Hepatic stellate cell (primary cell): ENCODE results near the gene TRAPPC12.
"Not testable (repeated sequence)": the region's sequence is repeated elsewhere in the genome, so short reads cannot be mapped to it uniquely, and the experiment has no call there.

ENCODE experiments used
- DNase-seq: peaks from one replicate; pipeline ENCODE4 v3.0.0; 2011; ENCODE audit warnings: low spot score

Gene TRAPPC12

DNA sequence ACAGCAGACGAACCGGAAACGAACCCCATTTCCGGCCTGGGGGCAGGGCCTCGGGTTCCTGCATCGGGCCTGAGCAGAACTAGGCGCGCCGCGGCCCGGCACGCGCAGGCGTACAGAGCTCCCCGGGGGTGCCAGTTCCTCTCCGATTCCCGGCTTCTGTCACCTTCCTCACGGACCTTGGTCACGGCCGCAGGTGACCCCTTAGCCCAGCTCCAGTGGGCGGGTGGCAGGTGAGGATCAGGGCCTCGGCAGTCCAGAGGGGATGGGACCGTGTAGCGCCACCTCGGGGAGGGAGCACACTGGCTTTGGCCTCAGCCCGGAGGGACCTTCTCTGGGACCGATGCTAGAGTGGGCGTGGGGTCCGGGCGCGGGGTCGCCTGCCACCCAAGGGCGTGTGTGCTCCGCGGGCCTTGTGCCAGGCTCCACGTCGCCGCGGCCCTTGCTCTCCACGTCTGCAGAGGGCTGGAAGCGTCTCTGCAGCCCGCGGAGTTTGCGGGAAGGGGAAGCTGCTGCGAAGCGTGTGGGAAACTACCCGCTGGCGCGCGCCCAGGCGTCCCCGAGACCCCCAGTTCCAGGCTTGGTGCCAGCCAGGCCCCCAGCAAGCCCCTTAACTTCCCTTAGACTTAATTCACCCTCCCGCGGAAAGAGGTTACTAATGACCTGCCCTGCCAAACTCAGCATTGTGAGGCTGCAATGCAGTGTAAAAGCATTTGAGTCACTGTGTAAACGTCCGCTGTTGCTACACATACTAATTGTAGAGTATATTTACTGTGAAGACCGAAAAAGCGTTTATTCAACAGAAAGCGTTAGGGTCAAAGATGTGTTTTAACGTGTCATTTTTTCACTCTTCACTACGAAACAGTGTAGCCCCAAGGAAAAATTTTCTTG is at the start of gene TRAPPC12:
TSS of gene TRAPPC12 (plus strand) at position 48 of the 888 bp plus-strand sequence. CDS start 7,930 bp downstream, outside the sequence.
- peak; percentile 90 for DNase-seq

DNA sequence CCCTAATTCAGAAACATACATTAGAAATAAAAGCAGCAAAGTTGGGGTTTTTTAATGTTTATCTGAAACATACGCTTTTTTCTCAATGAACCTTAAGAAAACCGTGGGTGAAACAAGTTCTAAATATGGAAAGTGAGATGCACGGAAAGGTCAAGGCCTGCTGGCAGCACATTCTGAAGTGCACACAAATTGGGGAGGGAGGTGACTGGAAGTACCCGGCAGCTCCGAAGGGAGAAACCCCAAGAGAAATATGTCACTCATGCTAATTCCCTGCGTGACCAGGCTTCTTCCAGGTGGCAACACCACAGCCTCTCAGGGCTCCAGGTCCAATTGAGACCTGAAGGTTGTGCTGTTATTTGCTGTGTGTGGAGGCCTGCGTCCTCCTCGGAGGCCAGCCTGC is 47.4 kb upstream of the TRAPPC12 start:
- no peak for DNase-seq

DNA sequence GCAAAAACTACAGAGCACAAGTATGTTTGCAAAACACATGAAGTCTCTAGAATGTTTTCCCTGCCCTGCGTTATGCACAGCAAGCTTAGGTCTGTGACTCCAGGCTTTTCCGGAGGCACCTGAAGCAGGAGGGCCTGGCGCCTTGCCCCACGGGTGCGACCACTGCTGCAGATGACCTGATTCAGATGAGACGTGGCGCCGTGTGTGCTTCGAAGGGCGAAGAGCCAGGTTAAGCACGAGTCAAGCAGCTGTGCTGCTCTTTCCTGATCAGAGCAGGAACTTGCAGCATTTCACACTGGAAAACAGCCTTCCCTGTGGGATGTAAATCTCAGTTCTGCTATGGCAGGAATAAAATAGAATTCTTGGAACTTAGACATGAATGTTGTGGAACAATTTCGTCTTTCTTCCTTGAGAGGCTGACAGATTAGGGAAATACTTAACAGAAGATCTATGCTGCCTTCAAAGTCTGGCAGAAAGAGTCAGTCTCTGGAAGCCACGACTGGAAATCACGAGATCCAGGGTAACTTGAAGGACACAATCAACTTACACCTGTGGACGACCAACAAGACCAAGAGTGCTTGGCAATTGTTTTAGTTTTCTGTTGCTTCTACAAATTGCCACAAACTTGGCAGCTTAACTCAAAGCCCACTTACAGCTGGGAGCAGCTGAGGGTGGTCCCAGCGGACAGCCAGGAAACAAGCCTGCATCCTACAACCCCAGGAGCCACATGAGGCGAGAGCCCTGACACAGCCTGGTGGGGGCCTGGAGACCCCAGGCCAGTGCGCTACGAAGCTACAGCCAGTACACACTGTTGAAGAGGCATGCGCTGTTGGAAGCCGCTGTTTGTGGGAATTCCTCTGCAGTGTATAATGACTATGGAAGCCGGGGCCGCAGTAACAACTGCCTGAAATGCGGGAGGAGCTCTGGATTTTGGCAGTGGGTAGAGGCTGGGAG is 44.8 kb upstream of the TRAPPC12 start:
- no peak for DNase-seq

DNA sequence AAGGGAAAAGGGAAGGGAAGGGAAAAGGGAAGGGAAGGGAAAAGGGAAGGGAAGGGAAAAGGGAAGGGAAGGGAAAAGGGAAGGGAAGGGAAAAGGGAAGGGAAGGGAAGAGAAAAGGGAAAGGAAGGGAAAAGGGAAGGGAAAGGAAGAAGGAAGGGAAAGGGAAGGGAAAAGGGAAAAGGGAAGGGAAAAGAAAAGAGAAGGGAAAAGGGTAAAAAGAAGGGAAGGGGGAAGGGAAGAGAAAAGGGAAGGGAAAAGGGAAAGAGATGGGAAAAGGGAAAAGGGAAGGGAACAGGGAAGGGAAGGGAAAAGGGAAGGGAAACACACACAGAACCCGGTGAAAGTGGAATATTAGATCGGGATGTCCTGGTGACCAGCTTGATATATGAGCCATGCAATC is 42.6 kb upstream of the TRAPPC12 start:
- no peak for DNase-seq

DNA sequence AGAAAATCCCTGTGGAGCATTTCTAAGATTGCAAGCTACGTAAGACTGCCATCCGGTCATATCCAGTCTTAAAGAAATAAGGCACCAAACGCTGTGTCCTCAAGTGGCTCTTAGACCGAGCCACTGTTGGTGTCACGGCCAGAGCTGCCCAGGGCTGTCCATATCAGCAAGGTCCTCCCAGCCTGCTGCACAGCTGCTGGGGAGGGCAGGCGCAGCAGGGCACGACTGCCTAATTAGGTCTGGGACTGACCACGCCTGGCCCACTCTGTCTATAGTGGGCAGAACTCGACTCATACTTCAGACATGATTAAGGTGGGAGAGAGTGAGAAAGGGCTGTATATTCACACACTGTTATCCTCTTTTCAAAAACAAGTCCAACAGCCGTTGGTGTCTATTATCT is 41.2 kb upstream of the TRAPPC12 start:
- no peak for DNase-seq

DNA sequence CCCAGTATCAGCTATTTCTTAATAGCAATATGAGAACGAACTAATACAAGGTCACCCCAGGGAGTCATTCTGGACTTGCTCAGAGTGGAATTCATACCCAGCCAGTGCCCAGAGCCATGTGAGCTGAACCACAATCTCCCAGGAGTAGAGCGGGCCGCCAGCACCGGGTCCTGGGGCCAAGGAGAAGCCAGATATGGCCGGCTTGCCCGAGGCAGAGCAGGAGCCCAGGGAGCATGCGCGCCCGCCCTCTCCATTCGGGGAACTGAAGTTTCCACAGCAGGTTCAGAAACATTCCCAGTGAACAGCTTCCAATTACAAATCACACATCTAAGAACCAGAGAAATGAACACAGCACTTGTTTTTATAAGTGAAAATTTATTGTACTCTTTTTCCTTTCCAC is 39.4 kb upstream of the TRAPPC12 start:
- DNase-seq: no peak

DNA sequence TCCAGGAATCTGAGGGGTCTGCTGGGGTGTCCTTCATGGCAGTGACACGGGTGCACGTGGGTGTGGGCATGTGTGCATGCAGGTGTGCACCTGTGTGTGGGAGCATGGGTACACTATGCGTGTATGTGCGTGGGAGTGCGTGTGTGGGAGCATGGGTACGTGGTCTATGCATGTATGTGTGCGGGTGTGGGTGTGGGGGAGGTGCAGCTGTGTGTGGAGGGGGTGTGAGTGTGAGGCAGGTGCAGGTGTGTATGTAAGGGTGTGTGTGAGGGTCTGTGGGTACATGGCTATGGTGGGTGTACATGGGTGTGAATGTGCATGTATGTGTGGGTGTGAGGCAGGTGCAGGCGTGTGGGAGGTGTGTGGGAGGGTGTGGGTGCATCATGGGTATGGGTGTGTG is 38.2 kb upstream of the TRAPPC12 start:
- no peak for DNase-seq

DNA sequence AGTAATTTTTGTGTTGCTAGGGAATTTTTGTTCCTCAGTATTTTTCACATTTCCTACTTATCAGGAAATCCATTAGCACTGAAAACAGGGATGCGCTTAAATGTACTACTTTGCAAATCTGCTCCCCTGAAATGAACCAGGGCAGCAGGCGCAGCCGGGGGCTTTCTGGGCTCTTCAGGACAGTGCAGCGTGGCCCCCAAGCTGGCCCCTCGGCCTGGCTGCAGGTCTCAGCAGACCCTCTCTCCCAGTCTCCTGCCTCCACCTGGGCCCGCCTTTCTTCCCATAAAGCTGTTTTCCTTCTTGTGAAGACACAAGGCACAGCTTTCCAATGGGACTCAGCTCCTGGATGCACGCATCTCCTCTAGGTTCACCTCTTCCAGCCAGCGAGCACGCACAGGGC is 37.2 kb upstream of the TRAPPC12 start:
- no peak for DNase-seq

DNA sequence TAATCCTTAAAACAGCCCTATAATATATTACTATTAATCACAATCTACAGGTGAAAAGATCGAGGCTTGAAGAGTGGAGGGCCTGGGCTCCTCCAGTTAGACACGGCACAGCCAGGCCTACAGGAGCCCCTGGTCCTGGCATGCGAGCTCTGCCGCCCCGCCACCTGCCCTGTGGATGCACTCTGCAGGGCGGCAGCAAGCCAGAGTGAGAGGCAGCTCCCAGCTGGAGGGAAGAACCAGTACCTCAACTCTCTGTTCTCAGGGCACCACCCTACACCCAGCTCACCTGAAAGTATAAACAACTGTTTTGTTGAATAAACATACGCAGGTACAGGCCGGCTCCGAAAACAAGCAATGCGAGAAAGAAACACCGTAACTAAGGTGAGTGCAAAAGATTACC is 36.5 kb upstream of the TRAPPC12 start:
- DNase-seq: no peak

DNA sequence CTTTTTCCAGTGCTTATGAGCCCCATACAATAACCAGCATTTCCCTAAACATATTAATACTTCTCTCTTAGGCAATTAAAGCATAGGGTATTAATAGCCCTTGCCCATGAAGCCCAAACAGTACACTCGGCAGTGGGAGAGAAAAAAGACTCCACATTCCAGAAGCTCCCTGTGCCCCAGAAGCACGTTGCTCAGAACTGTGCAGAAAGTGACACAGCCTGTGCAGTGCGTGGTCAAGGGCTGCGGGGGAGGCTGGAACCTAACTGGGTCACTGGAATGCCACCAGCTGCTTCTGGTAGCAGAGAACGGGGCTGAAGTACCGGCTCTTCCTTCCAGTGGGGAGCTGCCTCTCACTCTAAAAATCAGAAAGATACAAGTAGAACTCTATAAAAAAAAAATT is 34.6 kb upstream of the TRAPPC12 start:
- DNase-seq: no peak

DNA sequence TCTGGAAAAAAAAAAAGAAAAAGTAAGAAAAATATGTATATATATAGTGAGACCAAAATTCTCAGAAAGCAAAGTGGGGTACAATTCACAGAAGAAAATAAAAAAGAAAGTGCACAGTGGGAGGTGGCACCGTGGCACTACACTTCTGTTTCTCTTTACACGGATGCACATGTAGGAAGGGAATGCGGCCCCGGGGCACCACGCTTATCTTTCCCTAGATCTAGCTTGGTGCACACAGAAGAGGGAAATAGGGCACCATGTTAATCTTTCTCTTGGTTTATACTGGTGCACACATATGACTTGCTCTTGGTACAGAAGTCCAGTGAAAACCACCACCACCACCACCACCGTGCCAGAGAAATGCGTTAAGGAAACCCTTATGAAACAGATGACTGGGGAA is 33.9 kb upstream of the TRAPPC12 start:
- DNase-seq: no peak

DNA sequence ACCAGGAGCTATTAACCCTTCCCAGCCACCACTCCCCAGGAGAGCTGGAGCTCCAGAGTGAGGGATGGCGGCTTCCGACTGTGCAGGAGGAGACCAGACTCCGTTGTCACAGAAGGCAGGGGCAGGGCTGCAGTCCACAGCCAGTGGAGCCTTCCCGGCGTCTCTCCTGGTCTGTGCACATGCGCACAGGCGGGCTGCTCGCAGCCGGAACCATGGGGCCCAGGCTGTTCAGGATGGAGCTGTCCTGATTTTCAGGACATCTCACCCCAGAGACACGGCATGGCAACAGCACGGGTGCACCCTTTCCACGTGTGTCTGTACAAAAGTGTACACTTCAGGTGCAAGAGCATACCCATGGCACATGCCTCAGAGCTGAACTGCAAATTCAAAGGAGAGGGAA is 30.7 kb upstream of the TRAPPC12 start:
- peak; percentile 73 for DNase-seq

DNA sequence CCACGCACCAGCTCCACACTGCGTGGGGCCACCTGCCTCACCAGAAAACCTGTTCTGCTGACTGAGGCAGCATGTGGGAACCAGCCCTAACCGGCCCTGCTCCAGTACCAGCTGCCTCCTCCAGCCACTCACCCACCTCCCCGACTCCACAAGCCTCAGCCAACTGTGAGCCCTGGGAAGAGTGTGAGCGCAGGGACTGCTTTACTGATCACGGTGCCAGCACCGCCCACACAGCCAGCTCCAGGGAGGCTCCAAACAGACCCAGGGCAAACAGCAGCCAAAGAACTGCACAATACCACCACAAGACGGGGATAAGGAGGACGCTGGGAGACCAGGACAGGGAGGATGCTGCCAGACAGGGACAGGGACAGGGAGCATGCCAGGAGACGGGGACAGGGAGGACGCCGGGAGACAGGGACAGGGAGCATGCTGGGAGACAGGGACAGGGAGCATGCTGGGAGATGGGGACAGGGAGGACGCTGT is 30.2 kb upstream of the TRAPPC12 start:
- peak; percentile 44 for DNase-seq

DNA sequence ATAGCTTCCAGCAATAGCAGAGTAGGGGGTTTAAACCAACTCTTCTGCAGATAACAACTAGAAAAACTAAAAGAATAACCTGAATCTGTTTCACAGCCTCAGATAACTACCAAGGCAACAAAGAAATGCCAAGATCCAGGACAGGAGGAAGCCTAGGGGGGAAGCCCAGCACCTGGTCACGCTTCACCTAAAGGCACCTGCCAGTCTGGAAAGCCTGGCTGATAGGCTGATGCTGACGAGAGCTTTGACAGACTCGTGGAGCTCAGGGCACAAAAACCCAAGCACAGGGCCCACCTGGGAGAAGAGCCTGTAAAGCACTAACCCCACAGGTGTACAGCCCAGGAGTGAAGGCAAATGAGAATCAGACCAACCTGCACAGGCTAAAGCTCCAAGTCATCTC is 24.5 kb upstream of the TRAPPC12 start:
- DNase-seq: no peak

DNA sequence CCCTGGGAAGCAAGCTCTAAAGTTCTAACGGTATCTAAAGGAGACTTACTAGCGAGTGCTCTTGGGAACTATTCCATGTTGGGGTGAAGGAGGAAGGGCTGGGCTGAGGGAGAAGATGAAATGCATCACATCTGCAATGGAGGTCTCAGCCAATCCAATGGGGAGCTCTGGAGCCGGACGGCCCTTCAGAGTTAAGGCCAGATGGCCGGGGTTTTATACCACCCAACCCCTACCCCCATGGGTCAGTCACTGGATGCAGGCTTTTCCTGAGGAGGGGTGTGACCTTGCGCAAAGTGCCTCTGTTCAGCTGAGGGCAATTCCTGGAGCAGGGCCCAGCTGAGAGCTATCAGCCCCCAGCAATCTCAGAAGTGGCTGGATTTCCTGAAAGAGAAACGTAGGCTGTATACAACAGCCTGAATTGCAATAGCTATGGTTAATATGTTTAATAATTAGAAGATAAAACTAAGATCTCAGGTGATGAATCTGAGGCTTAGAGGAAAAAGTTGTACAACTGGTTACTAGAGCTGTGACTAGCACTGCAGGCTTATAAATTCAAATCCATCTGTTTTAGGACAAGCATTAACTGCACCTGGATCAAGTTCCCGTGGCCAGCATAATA is 23.4 kb upstream of the TRAPPC12 start:
- DNase-seq: no peak

DNA sequence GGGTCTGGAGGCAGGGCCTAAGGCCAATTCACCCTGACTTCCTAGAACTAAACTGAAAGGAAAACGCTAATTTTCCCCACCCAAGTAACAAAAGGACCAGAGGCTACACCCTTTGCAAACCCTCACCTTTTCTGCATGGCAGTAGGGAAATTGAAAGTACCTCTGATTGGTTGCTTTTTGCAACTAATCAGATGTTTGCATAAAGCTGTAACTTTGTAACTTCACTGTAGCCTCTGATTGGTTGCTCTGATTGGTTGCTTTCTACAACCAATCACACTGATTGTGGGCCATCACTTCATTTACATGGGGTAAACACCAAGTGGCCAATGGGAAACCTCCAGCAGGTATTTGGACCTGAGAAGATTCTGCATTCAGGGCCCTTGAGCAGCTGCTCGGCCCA is 22.7 kb upstream of the TRAPPC12 start:
- DNase-seq: no peak

DNA sequence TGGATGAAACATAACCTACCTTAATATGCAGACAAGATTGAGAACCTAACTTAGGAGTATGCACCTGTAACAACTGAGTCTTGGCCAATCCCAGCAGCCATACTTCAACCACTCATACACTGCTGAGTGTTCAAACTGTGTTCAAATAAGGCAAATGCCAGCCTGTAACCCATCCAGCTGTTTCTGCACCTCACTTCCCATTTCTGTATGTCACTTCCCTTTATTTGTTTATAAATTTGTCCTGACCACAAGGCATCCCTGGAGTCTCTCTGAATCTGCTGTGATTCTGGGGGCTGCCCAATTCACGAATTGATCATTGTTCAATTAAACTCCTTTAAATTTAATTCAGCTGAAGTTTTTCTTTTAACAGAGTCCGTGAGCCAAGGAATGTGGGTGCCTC is 22.0 kb upstream of the TRAPPC12 start:
- not testable (repeated sequence) for DNase-seq

DNA sequence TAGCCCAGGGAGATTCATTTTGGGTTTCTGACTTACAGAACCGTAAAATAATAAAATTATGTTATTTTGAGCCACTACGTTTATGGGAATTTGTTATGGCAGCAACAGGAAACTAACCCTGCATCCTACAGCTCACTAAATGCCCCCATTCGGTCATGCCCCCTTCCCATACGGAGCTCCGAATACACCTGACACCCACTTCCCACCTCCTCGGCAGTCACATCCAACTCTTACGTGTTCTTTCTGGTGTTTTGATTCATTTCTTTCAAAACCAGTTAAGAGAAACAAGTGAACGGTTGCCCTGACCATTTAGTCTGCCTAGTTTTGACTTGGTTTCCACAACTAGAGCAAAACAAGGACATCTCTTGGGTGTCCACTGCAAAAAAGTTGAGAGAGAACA is 21.6 kb upstream of the TRAPPC12 start:
- DNase-seq: no peak

DNA sequence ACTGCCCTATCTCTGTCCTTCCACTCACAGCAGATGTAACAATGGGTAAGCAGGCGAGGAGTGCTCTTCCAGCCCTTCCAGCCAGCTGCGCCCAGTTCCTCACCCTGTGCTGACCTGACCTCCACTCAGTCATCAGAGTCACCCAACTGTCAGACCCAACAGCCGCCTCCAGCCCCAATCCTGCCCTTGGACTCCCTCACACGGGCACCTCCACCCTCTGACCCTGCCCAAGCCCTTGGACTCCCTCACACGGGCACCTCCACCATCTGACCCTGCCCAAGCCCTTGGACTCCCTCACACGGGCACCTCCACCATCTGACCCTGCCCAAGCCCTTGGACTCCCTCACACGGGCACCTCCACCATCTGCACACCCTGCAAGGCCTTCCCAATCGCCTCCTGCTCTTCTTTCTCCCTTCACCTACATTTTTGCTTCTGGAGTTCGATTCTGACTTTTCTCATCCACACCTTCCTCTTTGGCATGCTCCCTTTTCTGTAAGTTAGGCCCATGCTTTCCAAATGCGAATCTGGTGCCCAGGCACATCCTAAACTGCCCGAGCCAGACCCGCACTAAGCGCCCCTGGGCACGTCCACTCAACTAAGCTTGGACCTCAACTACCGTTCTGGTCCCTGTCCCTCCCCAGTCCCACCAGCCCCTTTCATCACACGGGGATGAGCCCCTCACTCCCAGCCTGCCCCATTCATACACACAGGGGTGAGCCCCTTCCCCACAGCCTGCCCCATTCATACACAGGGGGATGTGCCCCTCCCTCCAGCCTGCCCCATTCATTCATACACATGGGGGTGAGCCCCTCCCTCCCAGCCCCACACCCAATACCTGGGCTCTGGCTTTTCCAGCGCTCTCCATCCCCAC is 17.7 kb upstream of the TRAPPC12 start:
- DNase-seq: no peak

DNA sequence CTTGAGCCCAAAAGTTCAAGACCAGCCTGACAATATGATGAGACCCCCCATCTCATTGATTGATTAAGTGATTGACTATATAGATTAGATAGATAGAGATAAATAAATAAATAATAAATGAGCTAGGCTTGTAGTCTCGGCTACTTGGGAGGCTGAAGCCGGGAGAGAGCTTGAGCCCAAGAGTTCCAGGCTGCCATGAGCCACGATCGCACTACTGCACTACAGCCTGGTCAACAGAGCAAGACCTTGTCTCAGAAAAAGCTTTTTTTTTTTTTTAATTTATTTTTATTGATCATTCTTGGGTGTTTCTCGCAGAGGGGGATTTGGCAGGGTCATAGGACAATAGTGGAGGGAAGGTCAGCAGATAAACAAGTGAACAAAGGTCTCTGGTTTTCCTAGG is 14.3 kb upstream of the TRAPPC12 start:
- no peak for DNase-seq

DNA sequence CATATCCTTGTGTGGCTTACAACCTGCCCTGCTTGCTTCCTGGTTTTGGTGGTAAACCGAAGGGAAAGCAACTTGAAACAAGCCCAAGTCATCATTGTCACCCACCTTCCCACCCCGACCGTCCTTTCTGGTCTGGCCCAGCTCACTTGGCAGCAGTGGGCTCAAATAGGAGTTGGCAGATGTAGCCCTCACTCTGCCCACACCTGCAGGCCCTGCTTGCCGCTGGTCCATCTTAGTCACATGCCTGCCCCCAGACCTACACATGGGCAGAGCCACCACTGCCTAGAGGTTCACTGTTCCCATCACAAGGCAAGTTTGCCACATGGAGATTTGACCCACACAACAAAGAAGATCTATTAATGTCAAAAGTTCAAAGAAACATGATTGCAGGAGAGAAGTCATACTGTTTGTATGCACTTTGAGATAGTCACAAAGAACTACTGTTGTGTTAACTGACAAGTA is 11.2 kb upstream of the TRAPPC12 start:
- no peak for DNase-seq
